GM08714 (cell line): ENCODE results near the gene SYNM.

Experiments used
- H3K4me3 ChIP-seq: fragments of 200-500 bp; sonication (Bioruptor generic); 2 replicates; pipeline ENCODE4 v1.5.1; 2014; ENCODE audit warnings: mild to moderate bottlenecking, low read length, inconsistent platforms
- ZNF274 ChIP-seq: IDR thresholded peaks from 2 replicates; pipeline ENCODE4 v1.6.1; 2012; ENCODE audit warnings: mild to moderate bottlenecking, low read depth, low read length

Gene SYNM

GRCh38 chr15:99121691-99122410 lies 17.0 kb downstream of the SYNM start:
- H3K4me3 ChIP-seq = no peak overlapping the region
- TF ChIP-seq ZNF274 = no peak

GRCh38 chr15:99122831-99123712 lies 18.2 kb downstream of the SYNM start:
- H3K4me3 ChIP-seq = no peak overlapping the region

GRCh38 chr15:99123713-99124451 lies 19.0 kb downstream of the SYNM start:
- no peak for TF ChIP-seq ZNF274
- H3K4me3 ChIP-seq = no peak overlapping the region

More at GRCh38 chr15:99122831-99123712, 18.2 kb downstream of the SYNM start:
- no peak for TF ChIP-seq ZNF274

- H3K4me3 ChIP-seq = no peak overlapping the region
- TF ChIP-seq ZNF274 = no peak
Observed at GRCh38 chr15:99124641-99125040, 19.8 kb downstream of the SYNM start.

- no peak overlapping the region for H3K4me3 ChIP-seq
- no peak for TF ChIP-seq ZNF274
Observed at GRCh38 chr15:99125061-99125891, 20.4 kb downstream of the SYNM start.

- no peak overlapping the region for H3K4me3 ChIP-seq
- no peak for TF ChIP-seq ZNF274
Observed at GRCh38 chr15:99126131-99126588, 21.3 kb downstream of the SYNM start.

- H3K4me3 ChIP-seq = no peak overlapping the region
- no peak for TF ChIP-seq ZNF274
Observed at GRCh38 chr15:99126930-99127329, 22.1 kb downstream of the SYNM start.

GRCh38 chr15:99127773-99128172 lies 22.9 kb downstream of the SYNM start:
- no peak overlapping the region for H3K4me3 ChIP-seq
- no peak for TF ChIP-seq ZNF274

GRCh38 chr15:99128411-99128810 lies 23.5 kb downstream of the SYNM start:
- H3K4me3 ChIP-seq = no peak overlapping the region
- TF ChIP-seq ZNF274 = no peak

- no peak for TF ChIP-seq ZNF274
- H3K4me3 ChIP-seq = no peak overlapping the region
Observed at GRCh38 chr15:99129644-99130043, 24.8 kb downstream of the SYNM start.

- no peak for TF ChIP-seq ZNF274
- no peak overlapping the region for H3K4me3 ChIP-seq
Observed at GRCh38 chr15:99130314-99130713, 25.4 kb downstream of the SYNM start.

- no peak for TF ChIP-seq ZNF274
Observed at GRCh38 chr15:99130765-99131440, 26.0 kb downstream of the SYNM start.

GRCh38 chr15:99131441-99132023 lies 26.7 kb downstream of the SYNM start:
- no peak for TF ChIP-seq ZNF274
- H3K4me3 ChIP-seq = no peak overlapping the region

More at GRCh38 chr15:99130765-99131440, 26.0 kb downstream of the SYNM start:
- no peak overlapping the region for H3K4me3 ChIP-seq
